MCF 10A (cell line): ENCODE results near the gene MLLT6. TPM values are rescaled to one million over a fixed set of nuclear protein-coding genes. Genes with fewer than 3 reads are reported as not detected.
A peak's percentile ranks its signal among the peaks of the same experiment; 100 is the strongest.

ENCODE experiments used
- BruUV-seq: library from RNA; stranded (reverse); fragments of 400-500 nt; replicated peaks from 2 replicates; lab custom pipeline; 2021; lab: Mats Ljungman, UMichigan
- CTCF ChIA-PET: fragments of 300-600 bp; sonication (Branson Sonifier 250); formaldehyde crosslinking; extraction: SDS; loops from one replicate; lab custom pipeline; 2021; ENCODE audit warnings: antibody characterized with exemption, inconsistent platforms; lab: Yijun Ruan, JAX
- POLR2A ChIA-PET: fragments of 300-600, 350-650 bp; sonication (Branson Sonifier 250); formaldehyde crosslinking; extraction: SDS; loops from one replicate; lab custom pipeline; 2020; ENCODE audit warnings: antibody characterized with exemption, inconsistent platforms; lab: Yijun Ruan, JAX
- DNase-seq: peaks from one replicate; pipeline ENCODE4 v3.0.0-alpha.2; 2018; ENCODE audit not compliant: unreplicated experiment
- H3K27ac Mint-ChIP-seq: one replicate; pipeline ENCODE4 v1.8.0; 2022; ENCODE audit warnings: mild to moderate bottlenecking, low read depth, mixed read lengths; ENCODE audit not compliant: unreplicated experiment
- H3K27me3 Mint-ChIP-seq: one replicate; pipeline ENCODE4 v1.8.0; 2022; ENCODE audit warnings: mixed read lengths; ENCODE audit not compliant: insufficient read depth, unreplicated experiment
- H3K36me3 Mint-ChIP-seq: one replicate; pipeline ENCODE4 v1.8.0; 2022; ENCODE audit warnings: mild to moderate bottlenecking, moderate library complexity, mixed read lengths; ENCODE audit not compliant: insufficient read depth, unreplicated experiment
- H3K4me1 Mint-ChIP-seq: one replicate; pipeline ENCODE4 v1.8.0; 2022; ENCODE audit warnings: mixed read lengths; ENCODE audit not compliant: insufficient read depth, unreplicated experiment
- H3K4me3 Mint-ChIP-seq: one replicate; pipeline ENCODE4 v1.8.0; 2022; ENCODE audit warnings: mild to moderate bottlenecking, moderate library complexity, mixed read lengths; ENCODE audit not compliant: unreplicated experiment
- H3K9me3 Mint-ChIP-seq: one replicate; pipeline ENCODE4 v1.8.0; 2022; ENCODE audit warnings: mixed read lengths; ENCODE audit not compliant: unreplicated experiment
- intact Hi-C: fragments of 100-400 bp; cut with micrococcal nuclease; formaldehyde crosslinking; loops from 2 replicates; pipeline ENCODE4 v1.14.1; 2022
- total RNA-seq: library from RNA; stranded (reverse); gene quantifications from 2 replicates; pipeline ENCODE4 v1.2.3, GENCODE V29; 2022
- TF ChIP-seq, protein P1 (sequence below): fragments of 200-600 bp; IDR thresholded peaks from one replicate; pipeline ENCODE4 v1.8.0; 2022; ENCODE audit warnings: antibody characterized with exemption, mild to moderate bottlenecking; ENCODE audit not compliant: unreplicated experiment

The MLLT6 gene
- total RNA-seq, 1 experiment from 2014 or later, result 65.3 TPM

DNA sequence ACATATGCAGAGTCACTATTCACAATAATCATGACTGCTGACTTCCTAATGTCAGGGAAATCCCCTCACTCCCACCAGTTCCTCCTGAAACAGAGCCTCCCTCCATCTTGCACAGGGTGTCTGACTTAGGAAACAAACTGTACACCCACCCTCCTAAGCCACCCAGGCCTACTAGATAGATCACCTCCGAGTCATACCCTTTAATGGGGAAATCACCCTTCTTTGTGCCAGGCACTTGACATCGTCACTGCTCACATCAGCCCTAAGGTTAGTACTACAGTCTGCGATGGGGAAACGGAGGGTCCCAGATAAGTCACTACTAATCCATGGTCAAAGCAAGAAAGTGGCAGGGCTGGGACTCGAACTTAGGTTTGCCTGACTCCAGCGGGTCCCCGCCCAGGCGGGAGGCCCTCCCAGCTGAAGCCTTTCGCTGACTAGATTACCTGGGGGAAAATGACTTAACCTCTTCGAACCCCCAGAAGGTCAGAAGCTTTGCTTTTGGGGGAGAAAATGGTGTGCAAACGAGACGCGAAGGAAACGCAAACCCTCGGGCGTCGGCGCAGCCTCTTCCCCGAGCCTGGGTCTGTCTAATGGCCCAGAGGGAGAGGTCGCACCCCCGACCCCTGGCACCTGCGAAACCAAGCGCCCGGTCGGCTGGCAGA lies 3.4 kb upstream of the MLLT6 start:
- TSS peak; percentile 26 for BruUV-seq
- DNase-seq, result peak; percentile 35
- H3K27ac Mint-ChIP-seq, result peak overlapping the region; percentile 75
- H3K36me3 Mint-ChIP-seq, result peaks cover 18% of the 10 kb centered on the region
- intact Hi-C loops, result loop anchor here (2.0 to 10.0 kb wide), 2 partner anchors 25 to 53 kb away; partner anchors contain the start of gene PSMB3
- peaks cover 17% of the 10 kb centered on the region for H3K27me3 Mint-ChIP-seq
- peak overlapping the region; percentile 99 for H3K4me3 Mint-ChIP-seq
- TF ChIP-seq, protein P1, sequence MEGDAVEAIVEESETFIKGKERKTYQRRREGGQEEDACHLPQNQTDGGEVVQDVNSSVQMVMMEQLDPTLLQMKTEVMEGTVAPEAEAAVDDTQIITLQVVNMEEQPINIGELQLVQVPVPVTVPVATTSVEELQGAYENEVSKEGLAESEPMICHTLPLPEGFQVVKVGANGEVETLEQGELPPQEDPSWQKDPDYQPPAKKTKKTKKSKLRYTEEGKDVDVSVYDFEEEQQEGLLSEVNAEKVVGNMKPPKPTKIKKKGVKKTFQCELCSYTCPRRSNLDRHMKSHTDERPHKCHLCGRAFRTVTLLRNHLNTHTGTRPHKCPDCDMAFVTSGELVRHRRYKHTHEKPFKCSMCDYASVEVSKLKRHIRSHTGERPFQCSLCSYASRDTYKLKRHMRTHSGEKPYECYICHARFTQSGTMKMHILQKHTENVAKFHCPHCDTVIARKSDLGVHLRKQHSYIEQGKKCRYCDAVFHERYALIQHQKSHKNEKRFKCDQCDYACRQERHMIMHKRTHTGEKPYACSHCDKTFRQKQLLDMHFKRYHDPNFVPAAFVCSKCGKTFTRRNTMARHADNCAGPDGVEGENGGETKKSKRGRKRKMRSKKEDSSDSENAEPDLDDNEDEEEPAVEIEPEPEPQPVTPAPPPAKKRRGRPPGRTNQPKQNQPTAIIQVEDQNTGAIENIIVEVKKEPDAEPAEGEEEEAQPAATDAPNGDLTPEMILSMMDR, result no peak
- POLR2A ChIA-PET, result interaction anchor here (0.6 to 4.6 kb wide), 9 partner anchors 16 to 168 kb away, joined by 3 to 39 read pairs (median 5); partner anchors contain the start of genes CISD3, EPOP, LASP1 and PSMB3
- CTCF ChIA-PET, result interaction anchor here (0.7 kb wide), 2 partner anchors 287 to 357 kb away, joined by 3 read pairs; no protein-coding TSS in a partner anchor
- H3K9me3 Mint-ChIP-seq, result no peaks in the 10 kb centered on the region
- peaks cover 11% of the 10 kb centered on the region for H3K4me1 Mint-ChIP-seq

DNA sequence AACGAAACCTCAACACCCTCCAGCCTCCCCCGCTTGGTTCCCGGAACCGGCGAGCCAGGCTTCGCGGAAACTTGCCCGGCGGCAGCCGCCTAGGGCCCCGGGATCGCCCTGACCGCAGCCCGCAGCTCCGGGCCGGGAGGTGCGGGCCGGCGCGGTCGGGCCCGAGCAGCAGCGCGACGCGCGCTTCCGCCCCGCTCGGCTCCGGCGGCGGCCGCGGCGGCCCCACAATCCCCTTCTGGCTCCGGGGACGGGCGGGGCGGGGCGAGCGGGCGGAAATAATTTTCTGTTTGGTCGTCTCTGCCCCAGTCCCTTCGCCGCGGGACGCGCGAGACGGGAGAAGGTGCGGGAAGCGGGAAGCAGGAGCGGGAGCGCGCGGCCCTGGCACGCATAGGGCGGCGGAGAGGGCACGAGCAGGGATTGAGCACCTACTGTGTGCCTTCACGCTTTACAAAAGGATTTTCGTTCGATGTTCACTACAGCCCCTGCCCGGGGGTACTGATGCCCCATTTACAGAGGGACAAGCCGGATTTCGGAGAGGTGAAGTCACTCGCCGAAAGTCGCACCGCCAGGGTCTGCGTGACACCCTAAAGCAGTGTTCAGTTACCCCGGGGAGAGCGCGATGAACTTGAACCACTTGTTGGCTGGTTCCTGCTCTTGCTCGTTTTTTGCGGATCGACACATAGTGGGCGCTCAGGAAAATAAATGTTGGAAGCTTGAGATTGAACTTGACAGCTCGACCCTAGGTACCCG lies 2.7 kb upstream of the MLLT6 start:
- CTCF ChIA-PET, result interaction anchor here (0.6 to 0.7 kb wide), 2 partner anchors 288 to 1027 kb away, joined by 3 read pairs; no protein-coding TSS in a partner anchor
- Mint-ChIP-seq H3K27ac (peak overlapping the region; percentile 75), H3K9me3 (no peaks in the 10 kb centered on the region), H3K36me3 (peaks cover 22% of the 10 kb centered on the region), H3K27me3 (peaks cover 9% of the 10 kb centered on the region), H3K4me1 (peaks cover 17% of the 10 kb centered on the region), H3K4me3 (peak overlapping the region; percentile 99)
- TF ChIP-seq, protein P1, result no peak
- BruUV-seq, result TSS peak; percentile 50
- intact Hi-C loops, result loop anchor here (2.0 to 10.0 kb wide), 2 partner anchors 26 to 52 kb away; partner anchors contain the start of gene PSMB3
- DNase-seq, result peak; percentile 88
- POLR2A ChIA-PET, result interaction anchor here (0.6 to 4.6 kb wide), 14 partner anchors 20 to 699 kb away, joined by 3 to 39 read pairs (median 4); partner anchors contain the start of genes CISD3, EPOP, FBXL20 and LASP1

DNA sequence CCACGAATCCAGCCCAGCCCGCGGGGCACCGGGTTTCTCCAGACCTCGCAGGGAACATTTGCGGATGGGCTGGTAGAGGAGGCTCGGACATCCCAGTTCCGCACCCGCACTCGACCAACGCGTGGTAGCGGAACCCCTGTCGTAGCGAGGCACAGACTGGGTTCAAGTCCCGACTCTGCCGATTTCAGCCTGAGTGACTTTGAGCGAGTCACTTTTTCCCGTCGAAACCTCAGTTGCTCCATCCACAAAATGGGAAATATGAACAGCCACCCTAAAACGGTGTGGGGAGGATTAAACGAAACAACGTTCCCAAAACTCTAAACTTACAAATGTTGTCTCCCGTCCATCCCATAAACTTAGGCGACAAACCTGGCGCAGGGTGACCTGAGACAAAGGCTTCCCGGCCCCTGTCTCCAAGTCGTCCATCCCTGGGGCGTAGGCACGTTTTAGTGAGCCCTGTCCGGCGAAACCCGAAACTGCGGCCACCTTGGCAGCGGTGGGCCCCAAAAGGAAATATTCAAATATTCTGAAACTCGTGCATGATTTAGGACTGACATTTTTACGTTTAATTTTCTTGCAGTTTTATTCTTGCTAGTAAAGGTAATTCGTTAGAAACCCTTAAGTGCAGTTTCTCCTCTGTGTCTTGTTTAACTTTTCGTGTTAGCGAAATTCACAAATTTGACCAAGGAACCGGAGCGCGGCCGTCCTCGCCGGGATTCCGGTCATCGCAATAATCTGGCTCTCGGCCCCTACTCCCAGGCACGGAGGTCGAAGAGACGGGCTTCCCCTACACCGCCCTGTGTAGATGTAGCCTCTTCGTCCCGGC lies 1.9 kb upstream of the MLLT6 start:
- DNase-seq, result peak; percentile 36
- Mint-ChIP-seq H3K4me1 (peaks cover 17% of the 10 kb centered on the region), H3K9me3 (no peaks in the 10 kb centered on the region), H3K4me3 (peak overlapping the region; percentile 99), H3K36me3 (peaks cover 22% of the 10 kb centered on the region), H3K27me3 (peaks cover 2% of the 10 kb centered on the region), H3K27ac (peak overlapping the region; percentile 90)
- CTCF ChIA-PET, result interaction anchor here (0.6 kb wide), 1 partner anchor 1026 kb away, joined by 3 read pairs; no protein-coding TSS in a partner anchor
- POLR2A ChIA-PET, result interaction anchor here (0.6 to 4.6 kb wide), 11 partner anchors 25 to 698 kb away, joined by 3 to 39 read pairs (median 4); partner anchors contain the start of genes CISD3, EPOP, FBXL20 and PSMB3
- TF ChIP-seq, protein P1, result no peak
- no TSS peak for BruUV-seq
- intact Hi-C loops, result loop anchor here (2.0 to 10.0 kb wide), 2 partner anchors 26 to 52 kb away; partner anchors contain the start of gene PSMB3
